Panc1 (cell line): ENCODE measurements around the gene LOXL1. TPM values are rescaled to one million over a fixed set of nuclear protein-coding genes. Genes with fewer than 3 reads are reported as not detected.

Experiments
- ATAC-seq: fragments of 200-7000 bp; cut with Tn5 transposase; 2 replicates; pipeline ENCODE4 v1.9.1; 2020; ENCODE audit warnings: mild to moderate bottlenecking, moderate library complexity
- BruUV-seq: library from RNA; stranded (reverse); fragments of 400-500 nt; replicated peaks from 2 replicates; lab custom pipeline; 2021; lab: Mats Ljungman, UMichigan
- CTCF ChIA-PET: fragments of 300-600 bp; sonication (Branson Sonifier 250); formaldehyde crosslinking; loops from one replicate; lab custom pipeline; 2022; ENCODE audit warnings: antibody characterized with exemption; lab: Charles Lee
- POLR2A ChIA-PET: fragments of 300-600 bp; sonication (Branson Sonifier 250); formaldehyde crosslinking; loops from one replicate; lab custom pipeline; 2022; ENCODE audit warnings: antibody characterized with exemption; lab: Charles Lee
- DNase-seq: peaks from one replicate; pipeline ENCODE4 v3.0.0-alpha.2; 2010; ENCODE audit warnings: low read depth, low spot score
- H3K27ac ChIP-seq: 2 replicates; pipeline ENCODE4 v1.5.1; 2011; ENCODE audit warnings: mild to moderate bottlenecking, low read length, inconsistent platforms
- H3K27me3 ChIP-seq: fragments of 200-500 bp; sonication (Bioruptor generic); 2 replicates; pipeline ENCODE4 v1.6.0; 2014; ENCODE audit warnings: low read length, inconsistent platforms; ENCODE audit not compliant: control insufficient read depth, insufficient read depth
- H3K36me3 ChIP-seq: fragments of 200-500 bp; sonication (Bioruptor generic); 2 replicates; pipeline ENCODE4 v1.5.1; 2014; ENCODE audit warnings: inconsistent platforms, mild to moderate bottlenecking, low read length, moderate library complexity; ENCODE audit not compliant: control insufficient read depth, insufficient read depth
- H3K4me1 ChIP-seq: 2 replicates; pipeline ENCODE4 v1.5.1; 2011; ENCODE audit warnings: inconsistent platforms, mild to moderate bottlenecking, low read length, moderate library complexity; ENCODE audit not compliant: control insufficient read depth, insufficient read depth
- H3K4me3 ChIP-seq, 2 experiments: 2 replicates each; pipeline ENCODE4 v1.5.1; 2011 to 2012; ENCODE audit warnings: low read depth in 2 of 2, low read length in 2 of 2, mild to moderate bottlenecking in 2 of 2, inconsistent platforms in 1 of 2, moderate library complexity in 1 of 2
- H3K9me3 ChIP-seq: fragments of 200-500 bp; sonication (Bioruptor generic); 2 replicates; pipeline ENCODE4 v1.5.1; 2014; ENCODE audit warnings: low read depth, mild to moderate bottlenecking, inconsistent platforms, low read length, moderate library complexity; ENCODE audit not compliant: control insufficient read depth, insufficient read depth
- CTCF ChIP-seq: fragments of 450-650 bp; IDR thresholded peaks from 2 replicates; pipeline ENCODE4 v1.5.1; 2017; ENCODE audit warnings: mild to moderate bottlenecking
- POLR2AphosphoS5 ChIP-seq: IDR thresholded peaks from 2 replicates; pipeline ENCODE4 v1.6.1; 2012; ENCODE audit warnings: mild to moderate bottlenecking, low read depth, low read length, moderate library complexity
- REST ChIP-seq, 2 experiments: IDR thresholded peaks; 2 replicates each; pipeline ENCODE4 v1.6.1; 2011 to 2012; ENCODE audit warnings: low read depth in 2 of 2, control low read depth in 1 of 2, low read length in 1 of 2, mild to moderate bottlenecking in 1 of 2, moderate library complexity in 1 of 2; ENCODE audit not compliant: insufficient read depth in 1 of 2
- SIN3A ChIP-seq: IDR thresholded peaks from 2 replicates; pipeline ENCODE4 v1.6.1; 2012; ENCODE audit warnings: low read depth, mild to moderate bottlenecking, low read length, moderate library complexity, borderline replicate concordance; ENCODE audit not compliant: insufficient read depth
- TCF7L2 ChIP-seq: IDR thresholded peaks from 2 replicates; pipeline ENCODE4 v1.6.1; 2011; ENCODE audit warnings: mild to moderate bottlenecking, low read depth, low read length, inconsistent platforms
- in situ Hi-C: cut with HindIII; loops from 2 replicates; pipeline ENCODE4 v1.10.0; 2016; ENCODE audit warnings: low sequenced_read_pairs, low pct_unique_long_range_greater_than_20kb
- intact Hi-C: fragments of 100-400 bp; cut with micrococcal nuclease; formaldehyde crosslinking; loops from one replicate; pipeline ENCODE4 v1.10.0; 2022; ENCODE audit not compliant: unreplicated experiment
- total RNA-seq: library from RNA; stranded (reverse); gene quantifications from one replicate; pipeline ENCODE4 v1.2.1, GENCODE V29; 2021; ENCODE audit not compliant: unreplicated experiment

LOXL1 gene
- total RNA-seq, 1 experiment from 2014 or later = 18.6 TPM

GRCh38 chr15:73889762-73890124, 36.5 kb upstream of the LOXL1 start:
- no peaks in the 10 kb centered on the region for H3K36me3 ChIP-seq
- POLR2A ChIA-PET = no interaction called here
- no peak for DNase-seq
- in situ Hi-C loops (no loop called here), intact Hi-C loops (no loop called here)
- CTCF ChIA-PET = no interaction called here
- no peak overlapping the region for H3K4me3 ChIP-seq
- TF ChIP-seq POLR2AphosphoS5 (no peak), CTCF (no peak), REST (IDR thresholded peaks at IDR 0.05; ENCODE audit: insufficient read depth in 1 of 2, low read depth in 2 of 2, low read length in 1 of 2) (no peak), TCF7L2 (no peak), SIN3A (no peak)
- H3K4me1 ChIP-seq = no peaks in the 10 kb centered on the region
- peaks cover 2% of the 10 kb centered on the region; the same call in 1 of the 2 replicates for H3K27me3 ChIP-seq
- no peak for ATAC-seq
- H3K9me3 ChIP-seq = no peaks in the 10 kb centered on the region
- no peak overlapping the region for H3K27ac ChIP-seq
- BruUV-seq = no TSS peak

GRCh38 chr15:73891328-73892315, 34.6 kb upstream of the LOXL1 start:
- POLR2A ChIA-PET = no interaction called here
- no TSS peak for BruUV-seq
- no peak for DNase-seq
- in situ Hi-C loops (no loop called here), intact Hi-C loops (no loop called here)
- H3K27ac ChIP-seq = no peak overlapping the region
- no peaks in the 10 kb centered on the region for H3K9me3 ChIP-seq
- ATAC-seq = no peak
- no peak overlapping the region for H3K4me3 ChIP-seq
- no peaks in the 10 kb centered on the region for H3K36me3 ChIP-seq
- no peak for TF ChIP-seq TCF7L2
- TF ChIP-seq CTCF = no peak
- no peak for TF ChIP-seq REST (IDR thresholded peaks at IDR 0.05; ENCODE audit: insufficient read depth in 1 of 2, low read depth in 2 of 2, low read length in 1 of 2)
- no peak for TF ChIP-seq SIN3A
- TF ChIP-seq POLR2AphosphoS5 = no peak
- H3K27me3 ChIP-seq = peaks cover 2% of the 10 kb centered on the region; the same call in 1 of the 2 replicates
- CTCF ChIA-PET = no interaction called here
- no peaks in the 10 kb centered on the region for H3K4me1 ChIP-seq
